HG03039 (cell line): ENCODE data around the gene CLIC5.

ENCODE experiments used
- ATAC-seq: cut with Tn5 transposase; IDR thresholded peaks from one replicate; pipeline ENCODE4 v1.9.1; 2021; ENCODE audit warnings: mild to moderate bottlenecking, moderate library complexity; ENCODE audit not compliant: unreplicated experiment

Gene CLIC5

GRCh38 chr6:45855642-45856394 lies 159.8 kb downstream of the CLIC5 start:
- ATAC-seq = no peak

- no peak for ATAC-seq
These were observed 161.4 kb downstream of the CLIC5 start for GRCh38 chr6:45854149-45854742.

GRCh38 chr6:45851034-45851400 lies 164.6 kb downstream of the CLIC5 start:
- no peak for ATAC-seq

DNA sequence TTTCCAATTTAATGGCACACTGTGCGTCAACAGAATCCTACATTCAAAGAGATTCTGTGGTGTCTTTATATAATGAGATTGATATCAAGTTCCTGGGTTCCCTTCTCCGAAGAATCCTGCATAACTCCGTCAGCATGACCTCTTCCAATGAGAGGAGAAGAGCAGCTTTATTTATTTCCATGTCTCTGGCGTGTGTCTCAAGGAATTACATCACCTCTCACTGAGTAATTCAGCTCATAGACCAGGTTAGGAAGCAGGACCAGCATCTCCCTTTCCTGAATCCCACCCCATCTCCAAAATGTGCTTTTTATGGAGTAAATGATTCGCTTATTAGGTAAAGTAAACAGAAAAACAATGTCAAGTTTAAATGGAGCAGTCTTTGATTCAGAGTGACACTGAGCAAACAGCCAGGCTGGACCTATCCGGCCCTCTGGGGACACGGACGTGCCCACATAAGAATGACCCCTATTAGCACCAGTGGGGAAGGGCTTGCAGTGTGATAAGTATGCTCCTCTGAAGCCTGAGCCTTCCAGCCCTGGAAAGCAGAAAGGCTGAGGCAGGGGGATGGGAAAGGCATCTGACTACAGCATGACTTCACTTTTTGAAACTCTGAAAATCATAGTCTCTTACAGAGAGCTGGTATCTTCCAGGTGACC lies 165.2 kb downstream of the CLIC5 start:
- no peak for ATAC-seq

- no peak for ATAC-seq
These were observed 170.1 kb downstream of the CLIC5 start for GRCh38 chr6:45845567-45845966.

- ATAC-seq = no peak
These were observed 170.7 kb downstream of the CLIC5 start for GRCh38 chr6:45844986-45845385.

- ATAC-seq = no peak
These were observed 171.7 kb downstream of the CLIC5 start for GRCh38 chr6:45843848-45844521.

DNA sequence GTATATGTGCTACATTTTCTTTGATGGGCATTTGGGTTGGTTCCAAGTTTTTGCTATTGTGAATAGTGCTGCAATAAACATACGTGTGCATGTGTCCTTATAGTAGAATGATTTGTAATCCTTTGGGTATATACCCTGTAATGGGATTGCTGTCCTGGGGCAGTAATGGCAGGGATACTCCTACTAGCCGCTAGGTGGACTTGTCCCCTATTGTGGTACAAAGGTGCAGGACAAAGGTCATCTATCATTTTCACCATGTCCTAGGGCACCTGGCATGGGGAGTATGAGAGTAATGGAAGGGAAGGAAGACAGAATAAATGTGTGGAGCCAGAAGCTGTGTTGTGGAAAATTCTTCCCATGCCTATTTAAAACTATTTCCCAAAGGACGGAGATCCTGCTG lies 174.6 kb downstream of the CLIC5 start:
- no peak for ATAC-seq

DNA sequence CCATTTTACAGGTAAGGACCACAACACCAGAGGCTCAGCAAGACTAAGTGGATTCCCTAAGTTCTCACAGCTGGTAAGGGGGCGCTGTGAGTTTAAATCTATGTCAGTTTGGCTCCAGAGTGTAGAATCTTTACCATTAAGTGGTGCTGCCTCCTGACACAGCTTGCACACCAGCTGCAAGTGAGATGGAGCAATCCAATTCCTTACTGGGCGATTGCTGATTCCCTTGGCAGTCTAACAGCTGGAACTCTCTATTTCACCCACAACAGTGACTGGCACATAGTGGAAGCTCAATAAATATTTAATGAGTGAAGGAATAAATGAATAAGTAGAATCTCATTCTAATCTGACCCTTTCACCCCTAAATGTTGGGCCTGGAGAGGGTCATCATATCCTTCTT lies 176.7 kb downstream of the CLIC5 start:
- ATAC-seq = no peak

- no peak for ATAC-seq
These were observed 177.2 kb downstream of the CLIC5 start for GRCh38 chr6:45838451-45838850.

- no peak for ATAC-seq
These were observed 178.0 kb downstream of the CLIC5 start for GRCh38 chr6:45837541-45838200.

DNA sequence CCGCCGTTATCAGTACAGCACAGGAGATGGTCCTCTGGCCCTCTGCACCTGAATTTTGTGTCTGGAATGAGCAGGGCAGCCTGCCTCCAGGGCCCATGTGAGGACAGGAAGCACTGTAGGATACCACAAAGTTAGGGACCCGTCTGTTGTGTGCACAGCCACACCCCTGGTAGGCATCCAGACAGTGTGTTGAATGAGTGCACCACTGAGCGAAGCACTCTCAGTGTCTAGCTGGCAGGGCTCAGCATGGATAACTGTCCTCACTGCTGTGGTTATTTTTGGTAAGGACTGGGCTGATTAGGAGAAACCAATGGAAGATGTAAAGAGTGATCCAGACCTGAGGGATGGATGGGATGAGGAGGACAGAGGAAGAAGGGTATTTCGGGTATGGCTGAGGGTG lies 178.7 kb downstream of the CLIC5 start:
- no peak for ATAC-seq

GRCh38 chr6:45836438-45836824 lies 179.2 kb downstream of the CLIC5 start:
- no peak for ATAC-seq

DNA sequence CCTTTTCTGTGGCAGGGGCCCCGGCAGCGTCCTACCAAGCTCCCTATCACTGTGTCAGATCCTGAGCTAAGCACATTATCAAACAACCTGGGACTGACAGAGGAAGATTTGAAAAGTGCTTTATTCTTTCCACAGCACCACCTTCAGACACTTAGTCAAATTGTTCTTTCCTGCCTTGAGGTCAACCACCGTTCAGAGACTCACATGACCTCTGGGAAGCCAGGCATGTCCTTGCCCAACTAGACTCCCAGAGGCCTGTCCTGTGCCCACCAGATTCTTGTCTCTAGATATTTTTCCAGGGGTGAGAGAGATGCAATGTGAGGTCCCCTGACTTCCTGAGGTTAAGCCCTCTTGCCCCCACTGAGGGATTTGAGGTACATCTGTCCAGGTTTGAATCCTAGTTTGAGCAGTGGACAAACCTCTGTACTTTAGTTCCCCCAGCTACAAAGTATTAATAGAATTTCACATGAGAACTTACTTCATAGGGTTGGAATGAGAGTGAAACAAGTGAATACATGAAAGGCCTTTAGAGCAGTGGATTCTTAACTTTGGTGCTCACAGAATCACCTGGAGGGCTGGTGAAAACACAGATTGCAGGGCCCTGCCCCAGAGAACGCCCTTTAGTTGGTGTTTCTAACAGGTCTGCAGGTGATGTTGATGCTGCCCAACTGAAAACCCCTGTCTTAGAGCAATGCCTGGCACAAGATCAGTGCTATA lies 179.8 kb downstream of the CLIC5 start:
- ATAC-seq = no peak

- no peak for ATAC-seq
These were observed 183.6 kb downstream of the CLIC5 start for GRCh38 chr6:45832063-45832462.
